Lower lobe of right lung (tissue), 2 donors: ENCODE measurements around the gene TTI1. TPM values are rescaled to one million over a fixed set of nuclear protein-coding genes. Genes with fewer than 3 reads are reported as not detected.
"Not testable (repeated sequence)": the region's sequence is repeated elsewhere in the genome, so short reads cannot be mapped to it uniquely, and the experiment has no call there.

Experiments used
- ATAC-seq, 2 donors: fragments of 200-7000 bp; cut with Tn5 transposase; one replicate each; pipeline ENCODE4 v1.9.1; 2020 to 2022; ENCODE audit warnings: mild to moderate bottlenecking in 2 of 2, moderate library complexity in 2 of 2
- DNase-seq: peaks from one replicate; pipeline ENCODE4 v3.0.0-alpha.2; 2020
- H3K27ac ChIP-seq: fragments of 200-600 bp; one replicate; pipeline ENCODE4 v1.8.0; 2022
- H3K27me3 ChIP-seq: fragments of 200-600 bp; one replicate; pipeline ENCODE4 v1.8.0; 2022; ENCODE audit warnings: low read depth
- H3K36me3 ChIP-seq: fragments of 200-600 bp; one replicate; pipeline ENCODE4 v1.8.0; 2022; ENCODE audit warnings: mild to moderate bottlenecking
- H3K4me1 ChIP-seq: fragments of 200-600 bp; one replicate; pipeline ENCODE4 v1.8.0; 2022
- H3K4me3 ChIP-seq: fragments of 200-600 bp; one replicate; pipeline ENCODE4 v1.8.0; 2022; ENCODE audit warnings: mild to moderate bottlenecking
- H3K9me3 ChIP-seq: fragments of 200-600 bp; one replicate; pipeline ENCODE4 v1.8.0; 2022
- intact Hi-C: fragments of 100-400 bp; cut with DNase I; formaldehyde crosslinking; loops from one replicate; pipeline ENCODE4 v1.11.0; 2022
- total RNA-seq: library from RNA; stranded (reverse); fragmentation: NEBNext Ultra II Directional; extraction: Animal tissue kit (Norgen Biotek cat#: 25700); gene quantifications from one replicate; pipeline ENCODE4 v1.2.1, GENCODE V29; 2021
- TF ChIP-seq, protein P1 (sequence below): fragments of 200-600 bp; IDR thresholded peaks from one replicate; pipeline ENCODE4 v1.8.0; 2022; ENCODE audit warnings: antibody characterized with exemption, mild to moderate bottlenecking
- donor health status: DM: no; HTN: yes; CAD: no; lungs with severe emphysema.

The TTI1 gene
- total RNA-seq, 1 donor from 2014 or later = 16.7 TPM

DNA sequence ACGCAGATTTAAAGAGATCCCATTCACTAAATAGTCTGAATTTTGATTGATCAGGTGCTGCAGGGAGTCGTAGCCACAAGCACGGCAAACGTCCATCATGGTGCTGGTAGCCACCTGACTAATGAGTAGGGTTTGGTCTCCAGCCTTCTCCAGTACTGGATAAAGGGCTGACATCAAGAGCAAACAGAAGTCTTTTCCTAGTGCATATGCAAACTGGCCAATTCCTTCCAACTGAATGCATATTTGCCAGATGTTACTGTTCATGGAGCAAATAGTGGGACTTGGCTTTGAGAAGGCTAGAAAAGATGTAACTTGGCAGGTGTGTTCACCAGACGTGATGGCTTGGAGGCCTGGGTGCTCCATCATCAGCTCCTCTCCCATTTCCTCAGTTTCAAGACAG lies 21.6 kb downstream of the TTI1 start:
- Histone ChIP-seq H3K4me3 (no peak overlapping the region), H3K9me3 (no peaks in the 10 kb centered on the region), H3K27ac (no peak overlapping the region), H3K27me3 (no peaks in the 10 kb centered on the region), H3K36me3 (peaks cover 63% of the 10 kb centered on the region), H3K4me1 (no peaks in the 10 kb centered on the region)
- DNase-seq = no peak
- TF ChIP-seq, protein P1, sequence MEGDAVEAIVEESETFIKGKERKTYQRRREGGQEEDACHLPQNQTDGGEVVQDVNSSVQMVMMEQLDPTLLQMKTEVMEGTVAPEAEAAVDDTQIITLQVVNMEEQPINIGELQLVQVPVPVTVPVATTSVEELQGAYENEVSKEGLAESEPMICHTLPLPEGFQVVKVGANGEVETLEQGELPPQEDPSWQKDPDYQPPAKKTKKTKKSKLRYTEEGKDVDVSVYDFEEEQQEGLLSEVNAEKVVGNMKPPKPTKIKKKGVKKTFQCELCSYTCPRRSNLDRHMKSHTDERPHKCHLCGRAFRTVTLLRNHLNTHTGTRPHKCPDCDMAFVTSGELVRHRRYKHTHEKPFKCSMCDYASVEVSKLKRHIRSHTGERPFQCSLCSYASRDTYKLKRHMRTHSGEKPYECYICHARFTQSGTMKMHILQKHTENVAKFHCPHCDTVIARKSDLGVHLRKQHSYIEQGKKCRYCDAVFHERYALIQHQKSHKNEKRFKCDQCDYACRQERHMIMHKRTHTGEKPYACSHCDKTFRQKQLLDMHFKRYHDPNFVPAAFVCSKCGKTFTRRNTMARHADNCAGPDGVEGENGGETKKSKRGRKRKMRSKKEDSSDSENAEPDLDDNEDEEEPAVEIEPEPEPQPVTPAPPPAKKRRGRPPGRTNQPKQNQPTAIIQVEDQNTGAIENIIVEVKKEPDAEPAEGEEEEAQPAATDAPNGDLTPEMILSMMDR = no peak
- ATAC-seq = no peak
- intact Hi-C loops = no loop called here

DNA sequence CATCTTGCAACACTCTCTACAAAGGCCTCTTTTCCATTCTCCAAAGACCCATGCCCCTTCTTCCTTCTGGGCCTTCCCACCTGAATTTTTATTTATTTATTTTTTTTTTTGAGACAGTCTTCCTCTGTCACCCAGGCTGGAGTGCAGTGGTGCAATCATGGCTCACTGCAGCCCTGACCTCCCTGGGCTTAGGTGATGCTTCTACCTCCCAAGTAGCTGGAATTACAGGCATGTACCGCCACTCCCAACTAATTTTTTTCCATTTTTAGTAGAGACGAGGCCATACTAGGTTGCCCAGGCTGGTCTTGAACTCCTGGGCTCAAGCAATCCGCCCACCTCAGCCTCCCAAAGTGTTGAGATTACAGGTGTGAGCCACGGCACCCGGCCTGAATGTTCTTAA lies 23.8 kb downstream of the TTI1 start:
- H3K9me3 ChIP-seq, H3K27me3 ChIP-seq, H3K27ac ChIP-seq, H3K4me1 ChIP-seq, DNase-seq, H3K4me3 ChIP-seq, intact Hi-C loops, ATAC-seq: not testable (repeated sequence)
- H3K36me3 ChIP-seq = peaks cover 67% of the 10 kb centered on the region

DNA sequence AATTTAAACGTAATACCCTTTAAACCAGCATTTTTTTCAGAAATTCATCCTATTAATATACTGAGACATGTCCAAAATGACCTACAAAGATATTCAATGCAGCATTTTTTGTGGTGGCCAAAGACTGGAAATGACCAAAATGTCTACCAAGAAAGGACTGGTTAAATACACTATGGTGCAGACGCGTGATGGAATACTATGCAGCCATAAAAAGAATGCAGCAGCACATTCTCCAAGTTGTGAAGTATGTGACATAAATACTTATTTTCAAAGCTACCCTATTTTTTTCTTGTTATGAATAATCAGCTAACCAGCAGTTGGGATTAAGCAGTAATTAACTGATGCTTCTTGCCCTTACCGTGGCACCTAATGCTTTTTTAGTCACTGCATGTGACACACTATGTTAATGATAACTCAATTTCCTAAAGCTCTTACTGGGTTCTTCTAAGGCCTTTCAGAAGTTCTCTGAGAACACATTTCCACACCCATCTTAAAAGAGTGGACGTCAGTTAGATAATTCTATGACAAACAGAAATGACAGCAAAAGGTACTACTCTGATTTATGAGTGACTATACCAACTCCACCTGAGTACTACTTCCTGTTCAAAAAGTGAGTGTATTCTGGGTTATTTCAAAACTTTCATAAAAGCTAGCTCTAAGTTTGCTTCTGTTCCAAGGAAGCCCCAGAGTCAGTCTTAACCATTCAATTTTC lies 24.9 kb downstream of the TTI1 start:
- ATAC-seq = no peak
- TF ChIP-seq, protein P1 = no peak
- Histone ChIP-seq H3K27me3 (no peaks in the 10 kb centered on the region), H3K27ac (no peak overlapping the region), H3K4me3 (no peak overlapping the region), H3K9me3 (no peaks in the 10 kb centered on the region), H3K36me3 (peaks cover 70% of the 10 kb centered on the region), H3K4me1 (no peaks in the 10 kb centered on the region)
- intact Hi-C loops = no loop called here
- DNase-seq = no peak

DNA sequence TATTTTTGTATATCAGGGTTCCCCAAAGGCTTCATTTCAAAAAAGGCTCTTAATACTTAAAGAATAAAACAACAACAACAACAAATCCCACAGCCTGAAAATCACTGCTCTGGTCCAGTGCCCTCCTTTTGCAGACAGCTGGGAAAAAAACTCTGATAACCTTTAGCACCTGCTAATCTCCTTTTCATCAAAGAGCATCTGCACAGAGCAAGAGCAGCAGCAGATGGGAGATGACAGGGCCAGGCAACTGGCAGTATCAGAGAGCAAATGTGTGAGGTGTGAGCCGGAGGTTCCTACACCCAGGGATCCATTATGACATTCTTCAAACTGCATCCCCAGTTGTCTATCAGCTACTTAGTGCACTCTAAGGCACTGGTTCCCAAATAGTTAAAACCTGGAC lies 25.7 kb downstream of the TTI1 start:
- Histone ChIP-seq H3K4me3 (no peak overlapping the region), H3K27ac (no peak overlapping the region), H3K4me1 (no peaks in the 10 kb centered on the region), H3K36me3 (peaks cover 70% of the 10 kb centered on the region), H3K9me3 (no peaks in the 10 kb centered on the region), H3K27me3 (no peaks in the 10 kb centered on the region)
- TF ChIP-seq, protein P1 = no peak
- ATAC-seq (no peak), DNase-seq (no peak)
- intact Hi-C loops = no loop called here

DNA sequence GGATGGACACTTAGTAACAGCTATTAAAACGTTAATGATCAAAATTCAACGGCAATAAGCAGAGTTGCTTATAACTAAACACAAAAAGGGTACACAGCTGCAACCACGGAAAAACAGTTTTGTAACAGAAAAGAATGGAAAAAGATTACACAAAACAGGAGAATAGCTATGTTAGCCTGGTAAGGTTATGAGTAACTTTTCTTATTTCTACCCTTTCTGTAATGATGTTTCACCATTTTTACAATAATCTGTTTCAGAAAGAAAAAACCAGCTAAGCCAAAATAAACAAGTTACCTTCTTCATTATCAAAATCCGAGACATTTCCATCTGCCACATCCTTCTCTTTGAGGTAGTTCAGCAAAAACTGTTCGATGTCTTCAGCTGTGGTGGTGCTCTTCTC lies 27.4 kb downstream of the TTI1 start:
- Histone ChIP-seq H3K4me1 (no peaks in the 10 kb centered on the region), H3K27me3 (no peaks in the 10 kb centered on the region), H3K27ac (no peak overlapping the region), H3K4me3 (no peak overlapping the region), H3K36me3 (peaks cover 70% of the 10 kb centered on the region), H3K9me3 (no peaks in the 10 kb centered on the region)
- DNase-seq = no peak
- TF ChIP-seq, protein P1 = no peak
- ATAC-seq = no peak
- intact Hi-C loops = no loop called here

DNA sequence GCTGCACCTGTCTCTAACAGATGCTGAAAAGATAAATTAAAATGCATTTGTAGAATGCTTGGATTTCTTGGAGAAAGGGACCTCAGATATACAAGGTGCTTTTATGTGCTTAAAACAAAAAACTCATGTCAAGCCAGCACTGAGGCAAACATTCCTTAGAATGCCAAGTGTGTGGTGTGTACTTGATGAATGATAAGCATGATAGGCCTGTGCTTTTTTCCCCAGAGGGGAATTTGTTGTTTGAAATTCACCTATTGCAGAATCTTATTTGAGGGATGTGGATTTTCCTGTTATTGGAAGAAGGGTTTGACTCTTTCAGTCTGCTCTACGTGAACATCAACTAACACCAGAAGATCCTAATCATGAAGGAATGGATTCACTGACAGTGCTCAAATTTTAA lies 28.8 kb downstream of the TTI1 start:
- ATAC-seq (peak in 1 of 2 donors; percentile 48), DNase-seq (no peak)
- intact Hi-C loops = no loop called here
- H3K27me3 ChIP-seq = no peaks in the 10 kb centered on the region
- no peak overlapping the region for H3K4me3 ChIP-seq
- peaks cover 74% of the 10 kb centered on the region for H3K36me3 ChIP-seq
- no peak overlapping the region for H3K27ac ChIP-seq
- TF ChIP-seq, protein P1 = no peak
- H3K4me1 ChIP-seq = no peaks in the 10 kb centered on the region
- no peaks in the 10 kb centered on the region for H3K9me3 ChIP-seq
